Glutamatergic neuron (in vitro differentiated cells): Measurements from ENCODE around the gene HNRNPF. TPM values are rescaled to one million over a fixed set of nuclear protein-coding genes. Genes with fewer than 3 reads are reported as not detected.

Experiments
- DNase-seq: peaks from one replicate; pipeline ENCODE4 v3.0.0; 2022
- H3K27ac Mint-ChIP-seq: one replicate; pipeline ENCODE4 v1.8.0; 2020; ENCODE audit warnings: mild to moderate bottlenecking, mixed read lengths, inconsistent platforms; ENCODE audit not compliant: unreplicated experiment
- H3K27me3 Mint-ChIP-seq: one replicate; pipeline ENCODE4 v1.8.0; 2020; ENCODE audit warnings: mild to moderate bottlenecking, moderate library complexity, mixed read lengths, inconsistent platforms; ENCODE audit not compliant: unreplicated experiment
- H3K36me3 Mint-ChIP-seq: one replicate; pipeline ENCODE4 v1.8.0; 2020; ENCODE audit warnings: mild to moderate bottlenecking, mixed read lengths, inconsistent platforms; ENCODE audit not compliant: unreplicated experiment
- H3K4me1 Mint-ChIP-seq: one replicate; pipeline ENCODE4 v1.8.0; 2020; ENCODE audit warnings: mild to moderate bottlenecking, low read depth, mixed read lengths, inconsistent platforms; ENCODE audit not compliant: unreplicated experiment
- H3K4me3 Mint-ChIP-seq: one replicate; pipeline ENCODE4 v1.8.0; 2020; ENCODE audit warnings: mild to moderate bottlenecking, mixed read lengths, inconsistent platforms; ENCODE audit not compliant: unreplicated experiment
- H3K9me3 Mint-ChIP-seq: one replicate; pipeline ENCODE4 v1.8.0; 2020; ENCODE audit warnings: mild to moderate bottlenecking, moderate library complexity, mixed read lengths, inconsistent platforms; ENCODE audit not compliant: unreplicated experiment
- total RNA-seq: library from RNA; stranded (reverse); fragmentation: NEBNext Ultra II Directional; extraction: Animal tissue kit (Norgen Biotek cat#: 25700); gene quantifications from one replicate; pipeline ENCODE4 v1.2.1, GENCODE V29; 2021; ENCODE audit not compliant: unreplicated experiment
- TF ChIP-seq, protein P1 (sequence below): fragments of 200-600 bp; sonication (generic); IDR thresholded peaks from one replicate; pipeline ENCODE4 v1.5.0; 2021; ENCODE audit not compliant: partially characterized antibody, unreplicated experiment

Gene HNRNPF
- total RNA-seq, 1 donor from 2014 or later = 99.7 TPM

DNA sequence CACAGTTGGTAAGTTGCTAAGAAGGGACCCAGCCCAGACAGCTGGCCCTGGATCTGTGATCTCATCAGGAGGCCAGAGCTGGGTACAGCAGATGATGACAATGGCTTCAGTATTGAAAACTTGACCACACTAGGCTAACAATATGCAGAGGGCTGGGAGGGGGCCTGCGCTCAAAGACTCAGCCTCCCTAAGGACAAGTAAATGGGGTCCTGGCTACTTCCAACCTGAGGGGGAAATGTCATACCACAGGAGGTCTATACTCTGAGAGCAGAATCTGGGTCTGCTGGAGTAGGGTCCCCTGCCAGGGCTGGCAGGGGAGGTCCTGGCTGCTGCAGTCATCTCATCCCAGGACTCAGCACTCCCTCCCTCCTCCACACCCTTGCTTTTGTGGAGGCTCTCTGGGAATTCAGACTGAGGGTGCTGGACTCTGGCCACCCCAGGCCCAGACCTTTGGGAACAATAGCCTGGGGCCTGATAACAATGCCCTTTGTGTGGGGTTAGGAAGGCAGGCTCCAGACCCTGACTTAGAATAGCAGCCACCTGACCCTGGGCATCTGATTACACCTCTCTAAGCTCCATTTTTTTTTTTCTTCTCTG, 36.1 kb downstream of the HNRNPF start:
- H3K4me1 Mint-ChIP-seq = no peaks in the 10 kb centered on the region
- no peak overlapping the region for H3K4me3 Mint-ChIP-seq

DNA sequence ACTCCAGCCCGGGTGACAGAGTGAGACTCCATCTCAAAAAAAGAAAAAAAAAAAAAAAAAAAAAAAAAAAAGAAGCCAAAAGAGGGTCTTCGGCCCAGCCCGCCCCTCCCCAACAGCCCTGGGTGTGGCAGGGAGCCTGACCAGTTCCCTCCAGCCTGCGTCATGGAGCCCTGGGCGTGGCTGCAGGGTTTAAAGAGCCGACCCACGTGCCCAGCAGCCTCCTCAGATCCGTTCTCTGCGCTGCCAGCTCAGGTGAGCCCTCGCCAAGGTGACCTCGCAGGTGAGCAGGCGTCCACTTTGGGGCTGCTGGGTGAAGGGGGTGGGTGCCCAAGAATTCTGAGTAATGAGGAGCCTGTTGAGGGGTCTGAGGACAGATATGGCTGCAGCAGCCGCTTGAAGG, 37.6 kb downstream of the HNRNPF start, which contains the start of gene FXYD4:
Gene FXYD4, plus strand, starts transcription at position 219 of the 400 bp plus-strand sequence. CDS start 2,111 bp downstream, outside the sequence.
- H3K27ac Mint-ChIP-seq = no peak within 1 kb of the TSS
- no peaks in the 10 kb centered on the region for H3K4me1 Mint-ChIP-seq

More for the DNA sequence above, 36.1 kb downstream of the HNRNPF start:
- Mint-ChIP-seq H3K36me3 (no peaks in the 10 kb centered on the region), H3K27ac (no peak overlapping the region), H3K9me3 (peaks cover 3% of the 10 kb centered on the region), H3K27me3 (peaks cover 1% of the 10 kb centered on the region)
- TF ChIP-seq, protein P1, sequence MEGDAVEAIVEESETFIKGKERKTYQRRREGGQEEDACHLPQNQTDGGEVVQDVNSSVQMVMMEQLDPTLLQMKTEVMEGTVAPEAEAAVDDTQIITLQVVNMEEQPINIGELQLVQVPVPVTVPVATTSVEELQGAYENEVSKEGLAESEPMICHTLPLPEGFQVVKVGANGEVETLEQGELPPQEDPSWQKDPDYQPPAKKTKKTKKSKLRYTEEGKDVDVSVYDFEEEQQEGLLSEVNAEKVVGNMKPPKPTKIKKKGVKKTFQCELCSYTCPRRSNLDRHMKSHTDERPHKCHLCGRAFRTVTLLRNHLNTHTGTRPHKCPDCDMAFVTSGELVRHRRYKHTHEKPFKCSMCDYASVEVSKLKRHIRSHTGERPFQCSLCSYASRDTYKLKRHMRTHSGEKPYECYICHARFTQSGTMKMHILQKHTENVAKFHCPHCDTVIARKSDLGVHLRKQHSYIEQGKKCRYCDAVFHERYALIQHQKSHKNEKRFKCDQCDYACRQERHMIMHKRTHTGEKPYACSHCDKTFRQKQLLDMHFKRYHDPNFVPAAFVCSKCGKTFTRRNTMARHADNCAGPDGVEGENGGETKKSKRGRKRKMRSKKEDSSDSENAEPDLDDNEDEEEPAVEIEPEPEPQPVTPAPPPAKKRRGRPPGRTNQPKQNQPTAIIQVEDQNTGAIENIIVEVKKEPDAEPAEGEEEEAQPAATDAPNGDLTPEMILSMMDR = no peak
- DNase-seq = no peak

DNA sequence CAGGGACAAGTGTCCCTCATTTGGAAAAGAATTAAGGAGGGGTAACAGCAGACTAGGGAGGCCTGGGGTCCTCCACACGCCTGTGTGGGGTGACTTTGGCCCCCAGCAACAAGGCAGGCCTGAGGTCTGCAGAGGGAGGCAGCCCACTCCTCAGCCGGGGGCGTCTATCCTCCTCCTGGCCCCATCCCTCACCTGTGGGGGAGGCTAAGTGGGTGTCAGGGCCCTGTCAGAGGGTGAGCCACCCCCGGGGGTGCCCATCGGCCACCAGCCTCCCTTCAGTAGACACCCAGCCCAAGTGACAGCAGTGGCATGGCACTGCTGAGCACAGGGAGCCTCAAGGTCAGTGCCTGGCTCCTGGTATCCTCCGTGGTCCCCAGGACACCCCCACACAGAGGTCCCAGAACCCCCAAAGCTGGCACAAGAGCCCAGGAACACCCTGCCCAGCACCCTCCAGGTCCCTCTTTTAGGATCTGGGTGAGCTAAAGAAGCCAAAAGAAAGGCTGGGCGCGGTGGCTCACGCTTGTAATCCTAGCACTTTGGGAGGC, 38.2 kb downstream of the HNRNPF start:
- Mint-ChIP-seq H3K27ac (no peak overlapping the region), H3K27me3 (peaks cover 1% of the 10 kb centered on the region), H3K4me3 (no peak overlapping the region), H3K9me3 (no peaks in the 10 kb centered on the region), H3K4me1 (no peaks in the 10 kb centered on the region), H3K36me3 (no peaks in the 10 kb centered on the region)
- no peak for DNase-seq
- TF ChIP-seq, protein P1 = no peak

More for the DNA sequence above, 37.6 kb downstream of the HNRNPF start, which contains the start of gene FXYD4:
- H3K9me3 Mint-ChIP-seq = peaks cover under 1% of the 10 kb centered on the region
- TF ChIP-seq, protein P1 = no peak
- H3K36me3 Mint-ChIP-seq = no peaks in the 10 kb centered on the region
- DNase-seq = no peak
- peaks cover 1% of the 10 kb centered on the region for H3K27me3 Mint-ChIP-seq
- no peak within 1 kb of the TSS for H3K4me3 Mint-ChIP-seq

DNA sequence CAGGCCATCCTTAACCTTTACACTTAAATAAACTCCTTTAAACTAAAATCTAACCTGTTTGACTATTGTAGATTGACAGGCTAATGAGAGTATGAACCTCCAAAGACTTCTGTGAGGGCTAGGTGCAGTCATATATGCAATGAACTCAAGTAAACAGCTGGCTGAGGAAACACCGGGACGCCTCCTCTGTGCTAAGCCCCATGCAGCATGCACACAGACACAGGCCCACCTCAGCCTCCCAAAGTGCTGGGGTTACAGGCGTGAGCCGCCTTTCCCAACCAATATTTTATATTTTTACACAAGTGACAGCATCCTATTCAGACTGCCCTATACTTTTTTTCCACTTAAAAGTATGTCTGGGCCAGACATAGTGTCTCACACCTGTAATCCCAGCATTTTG, 39.1 kb downstream of the HNRNPF start:
- TF ChIP-seq, protein P1 = no peak
- H3K27me3 Mint-ChIP-seq = peaks cover 1% of the 10 kb centered on the region
- H3K4me1 Mint-ChIP-seq = no peaks in the 10 kb centered on the region
- H3K9me3 Mint-ChIP-seq = no peaks in the 10 kb centered on the region
- no peak overlapping the region for H3K27ac Mint-ChIP-seq
- no peak overlapping the region for H3K4me3 Mint-ChIP-seq
- DNase-seq = no peak
- H3K36me3 Mint-ChIP-seq = no peaks in the 10 kb centered on the region

DNA sequence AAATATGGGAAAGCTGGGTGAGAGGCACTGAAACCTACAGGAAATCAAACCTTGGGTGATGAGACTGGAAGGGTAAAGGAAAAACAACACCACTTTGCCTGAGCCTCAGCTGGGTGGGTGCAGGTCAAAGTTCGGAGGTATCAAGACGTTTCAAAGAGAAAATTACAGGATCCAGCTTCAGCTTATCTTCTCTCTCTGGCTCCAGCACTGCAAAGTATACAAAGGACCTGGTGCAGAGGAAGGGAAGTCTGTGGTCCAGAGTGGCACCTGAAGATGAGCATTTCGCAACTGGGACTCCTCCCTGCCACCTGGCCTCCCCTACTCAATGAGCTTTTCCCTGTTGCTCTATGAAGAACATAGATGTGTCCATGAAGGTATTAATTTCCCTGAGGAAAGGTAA, 44.0 kb downstream of the HNRNPF start:
- H3K36me3 Mint-ChIP-seq = no peaks in the 10 kb centered on the region
- no peak overlapping the region for H3K27ac Mint-ChIP-seq
- no peak overlapping the region for H3K4me3 Mint-ChIP-seq
- peaks cover 7% of the 10 kb centered on the region for H3K9me3 Mint-ChIP-seq
- no peaks in the 10 kb centered on the region for H3K27me3 Mint-ChIP-seq
- H3K4me1 Mint-ChIP-seq = no peaks in the 10 kb centered on the region
- DNase-seq = no peak
- TF ChIP-seq, protein P1 = no peak
